ENCODE measurements around the gene SYNC. TPM values are rescaled to one million over a fixed set of nuclear protein-coding genes. Genes with fewer than 3 reads are reported as not detected.

Gene SYNC
- total RNA-seq (under 1 TPM in 1 of 5 donors, not detected in 4; 0.07 TPM), total RNA-seq (0 to 0.17 (median 0) reads per million in 29 experiments)
- 0.06 TPM for total RNA-seq (2013)

GRCh38 chr1:32702599-32703478, at the start of gene SYNC:
Gene SYNC (minus strand): TSS chr1:32702770. CDS start chr1:32702660, 110 bp downstream.
- POLR2A ChIA-PET: no interaction called here
- CTCF ChIA-PET: interaction anchor here in 1 of 2 donors (1.4 kb wide), 1 partner anchor 9 kb away, joined by 3 read pairs; no protein-coding TSS in a partner anchor
- Mint-ChIP-seq H3K9me3 (no peaks in the 10 kb centered on the region), H3K4me3 (peak within 1 kb of the TSS; percentile 56 to 60 (median 56)), H3K27me3 (peaks cover 35 to 52% of the 10 kb centered on the region in 2 donors), H3K36me3 (peaks cover 6% of the 10 kb centered on the region), H3K4me1 (peaks cover 9 to 13% (median 9%) of the 10 kb centered on the region in 3 donors), H3K27ac (no peak within 1 kb of the TSS)
- H3K36me3 ChIP-seq (ENCODE audit: control insufficient read depth in 2 of 2, extremely low read depth in 1 of 2, insufficient read depth in 1 of 2, low read length in 1 of 2): no peaks in the 10 kb centered on the region
- no peak within 1 kb of the TSS for H3K27ac ChIP-seq (ENCODE audit: low read length)
- H3K4me1 ChIP-seq (ENCODE audit: control insufficient read depth in 1 of 2, extremely low read depth in 1 of 2, insufficient read depth in 2 of 2, low read length in 2 of 2): peaks cover 0 to 15% of the 10 kb centered on the region in 2 experiments
- peak; percentile 27 to 54 (median 40) for ATAC-seq (replicated peaks in 1 of 4)
- peaks cover 0 to 57% of the 10 kb centered on the region in 2 experiments for H3K27me3 ChIP-seq (replicated peaks in 1 of 2; ENCODE audit: control insufficient read depth in 2 of 2, extremely low read depth in 1 of 2, insufficient read depth in 2 of 2, low read length in 1 of 2)
- H3K4me3 ChIP-seq (ENCODE audit: control insufficient read depth in 1 of 2, extremely low read depth in 1 of 2, low read length in 1 of 2): peak within 1 kb of the TSS; percentile 17 to 53
- WGBS (ENCODE audit: insufficient coverage): 4% methylated on average over 46 of the region's 70 CpGs
- H3K9me3 ChIP-seq: no peaks in the 10 kb centered on the region
- no peak for DNase-seq

- Mint-ChIP-seq H3K27me3 (no peaks in the 10 kb centered on the region), H3K4me1 (peaks cover 6 to 12% (median 12%) of the 10 kb centered on the region in 3 donors), H3K9me3 (no peaks in the 10 kb centered on the region), H3K4me3 (no peak overlapping the region), H3K27ac (no peak overlapping the region), H3K36me3 (no peaks in the 10 kb centered on the region)
- H3K27me3 ChIP-seq (replicated peaks in 1 of 2; ENCODE audit: control insufficient read depth in 2 of 2, extremely low read depth in 1 of 2, insufficient read depth in 2 of 2, low read length in 1 of 2): peaks cover 0 to 27% of the 10 kb centered on the region in 2 experiments
- no peak overlapping the region for H3K4me3 ChIP-seq (ENCODE audit: control insufficient read depth in 1 of 2, extremely low read depth in 1 of 2, low read length in 1 of 2)
- POLR2A ChIA-PET: no interaction called here
- peaks cover 6 to 15% of the 10 kb centered on the region in 2 experiments for H3K4me1 ChIP-seq (ENCODE audit: control insufficient read depth in 1 of 2, extremely low read depth in 1 of 2, insufficient read depth in 2 of 2, low read length in 2 of 2)
- no peaks in the 10 kb centered on the region for H3K9me3 ChIP-seq
- ATAC-seq (replicated peaks in 1 of 4) (no peak), DNase-seq (no peak)
- H3K36me3 ChIP-seq (ENCODE audit: control insufficient read depth in 2 of 2, extremely low read depth in 1 of 2, insufficient read depth in 1 of 2, low read length in 1 of 2): no peaks in the 10 kb centered on the region
- no peak overlapping the region for H3K27ac ChIP-seq (ENCODE audit: low read length)
- no CpG with 5 or more reads among the region's 3 CpGs for WGBS (ENCODE audit: insufficient coverage)
- CTCF ChIA-PET: no interaction called here
Observed at GRCh38 chr1:32749771-32750170, 47.2 kb upstream of the SYNC start.

GRCh38 chr1:32749332-32749731, 46.8 kb upstream of the SYNC start:
- Histone ChIP-seq H3K27me3 (replicated peaks in 1 of 2; ENCODE audit: control insufficient read depth in 2 of 2, extremely low read depth in 1 of 2, insufficient read depth in 2 of 2, low read length in 1 of 2) (peaks cover 0 to 27% of the 10 kb centered on the region in 2 experiments), H3K36me3 (ENCODE audit: control insufficient read depth in 2 of 2, extremely low read depth in 1 of 2, insufficient read depth in 1 of 2, low read length in 1 of 2) (no peaks in the 10 kb centered on the region), H3K4me1 (ENCODE audit: control insufficient read depth in 1 of 2, extremely low read depth in 1 of 2, insufficient read depth in 2 of 2, low read length in 2 of 2) (peaks cover 3 to 11% of the 10 kb centered on the region in 2 experiments), H3K9me3 (no peaks in the 10 kb centered on the region), H3K4me3 (ENCODE audit: control insufficient read depth in 1 of 2, extremely low read depth in 1 of 2, low read length in 1 of 2) (no peak overlapping the region), H3K27ac (ENCODE audit: low read length) (no peak overlapping the region)
- DNase-seq (no peak), ATAC-seq (replicated peaks in 1 of 4) (no peak)
- Mint-ChIP-seq H3K36me3 (no peaks in the 10 kb centered on the region), H3K27ac (no peak overlapping the region), H3K27me3 (no peaks in the 10 kb centered on the region), H3K4me1 (peaks cover 3 to 9% (median 9%) of the 10 kb centered on the region in 3 donors), H3K4me3 (no peak overlapping the region), H3K9me3 (no peaks in the 10 kb centered on the region)
- ChIA-PET POLR2A (no interaction called here), CTCF (no interaction called here)
- WGBS (ENCODE audit: insufficient coverage): 93% methylated on average over 3 of the region's 4 CpGs

- Mint-ChIP-seq H3K4me1 (peaks cover 0 to 7% (median 7%) of the 10 kb centered on the region in 3 donors), H3K36me3 (no peaks in the 10 kb centered on the region), H3K4me3 (no peak overlapping the region), H3K9me3 (no peaks in the 10 kb centered on the region), H3K27ac (no peak overlapping the region), H3K27me3 (peaks cover 0 to 2% of the 10 kb centered on the region in 2 donors)
- H3K36me3 ChIP-seq (ENCODE audit: control insufficient read depth in 2 of 2, extremely low read depth in 1 of 2, insufficient read depth in 1 of 2, low read length in 1 of 2): no peaks in the 10 kb centered on the region
- no peak overlapping the region for H3K27ac ChIP-seq (ENCODE audit: low read length)
- no peak for DNase-seq
- 86% methylated on average over 7 of the region's 8 CpGs for WGBS (ENCODE audit: insufficient coverage)
- peaks cover 2 to 8% of the 10 kb centered on the region in 2 experiments for H3K4me1 ChIP-seq (ENCODE audit: control insufficient read depth in 1 of 2, extremely low read depth in 1 of 2, insufficient read depth in 2 of 2, low read length in 2 of 2)
- H3K4me3 ChIP-seq (ENCODE audit: control insufficient read depth in 1 of 2, extremely low read depth in 1 of 2, low read length in 1 of 2): no peak overlapping the region
- CTCF ChIA-PET: no interaction called here
- H3K27me3 ChIP-seq (replicated peaks in 1 of 2; ENCODE audit: control insufficient read depth in 2 of 2, extremely low read depth in 1 of 2, insufficient read depth in 2 of 2, low read length in 1 of 2): peaks cover 0 to 27% of the 10 kb centered on the region in 2 experiments
- H3K9me3 ChIP-seq: no peaks in the 10 kb centered on the region
- POLR2A ChIA-PET: no interaction called here
- ATAC-seq (replicated peaks in 1 of 4): no peak
Observed at GRCh38 chr1:32748926-32749325, 46.4 kb upstream of the SYNC start.

- no peaks in the 10 kb centered on the region for H3K36me3 Mint-ChIP-seq
- no peak overlapping the region for H3K4me3 Mint-ChIP-seq
Observed at GRCh38 chr1:32748348-32748747, 45.8 kb upstream of the SYNC start.

GRCh38 chr1:32746130-32746529, 43.6 kb upstream of the SYNC start:
- DNase-seq (no peak), ATAC-seq (replicated peaks in 1 of 4) (no peak)
- ChIA-PET POLR2A (no interaction called here), CTCF (no interaction called here)
- Mint-ChIP-seq H3K27me3 (peaks cover 0 to 18% of the 10 kb centered on the region in 2 donors), H3K36me3 (no peaks in the 10 kb centered on the region), H3K27ac (no peak overlapping the region), H3K4me3 (no peak overlapping the region), H3K4me1 (no peaks in the 10 kb centered on the region), H3K9me3 (no peaks in the 10 kb centered on the region)
- no CpG with 5 or more reads among the region's 9 CpGs for WGBS (ENCODE audit: insufficient coverage)
- H3K4me3 ChIP-seq (ENCODE audit: control insufficient read depth in 1 of 2, extremely low read depth in 1 of 2, low read length in 1 of 2): no peak overlapping the region
- no peaks in the 10 kb centered on the region for H3K36me3 ChIP-seq (ENCODE audit: control insufficient read depth in 2 of 2, extremely low read depth in 1 of 2, insufficient read depth in 1 of 2, low read length in 1 of 2)
- H3K27me3 ChIP-seq (replicated peaks in 1 of 2; ENCODE audit: control insufficient read depth in 2 of 2, extremely low read depth in 1 of 2, insufficient read depth in 2 of 2, low read length in 1 of 2): peaks cover 0 to 46% of the 10 kb centered on the region in 2 experiments
- no peaks in the 10 kb centered on the region for H3K9me3 ChIP-seq
- H3K4me1 ChIP-seq (ENCODE audit: control insufficient read depth in 1 of 2, extremely low read depth in 1 of 2, insufficient read depth in 2 of 2, low read length in 2 of 2): peaks cover 0 to 8% of the 10 kb centered on the region in 2 experiments
- H3K27ac ChIP-seq (ENCODE audit: low read length): no peak overlapping the region

More at GRCh38 chr1:32748348-32748747, 45.8 kb upstream of the SYNC start:
- POLR2A ChIA-PET: no interaction called here
- H3K9me3 ChIP-seq: no peaks in the 10 kb centered on the region
- Mint-ChIP-seq H3K9me3 (no peaks in the 10 kb centered on the region), H3K27ac (no peak overlapping the region), H3K4me1 (peaks cover 0 to 5% (median 5%) of the 10 kb centered on the region in 3 donors), H3K27me3 (peaks cover 0 to 6% of the 10 kb centered on the region in 2 donors)
- no peak overlapping the region for H3K4me3 ChIP-seq (ENCODE audit: control insufficient read depth in 1 of 2, extremely low read depth in 1 of 2, low read length in 1 of 2)
- ATAC-seq (replicated peaks in 1 of 4) (no peak), DNase-seq (no peak)
- H3K27me3 ChIP-seq (replicated peaks in 1 of 2; ENCODE audit: control insufficient read depth in 2 of 2, extremely low read depth in 1 of 2, insufficient read depth in 2 of 2, low read length in 1 of 2): peaks cover 0 to 33% of the 10 kb centered on the region in 2 experiments
- WGBS (ENCODE audit: insufficient coverage): 90% methylated on average over 4 of the region's 4 CpGs
- no peaks in the 10 kb centered on the region for H3K36me3 ChIP-seq (ENCODE audit: control insufficient read depth in 2 of 2, extremely low read depth in 1 of 2, insufficient read depth in 1 of 2, low read length in 1 of 2)
- CTCF ChIA-PET: no interaction called here
- H3K4me1 ChIP-seq (ENCODE audit: control insufficient read depth in 1 of 2, extremely low read depth in 1 of 2, insufficient read depth in 2 of 2, low read length in 2 of 2): peaks cover 0 to 5% of the 10 kb centered on the region in 2 experiments
- no peak overlapping the region for H3K27ac ChIP-seq (ENCODE audit: low read length)
